Measurements from ENCODE around the gene ATF1.

Gene ATF1

GRCh38 chr12:50763639-50764285, at the start of gene ATF1:
Gene ATF1, plus strand, starts transcription at chr12:50764101. Its CDS starts 16,045 bp downstream, at chr12:50780146.
- DNase-seq (ENCODE audit: low read depth), result peak; percentile 95

GRCh38 chr12:50715174-50715573, 48.7 kb upstream of the ATF1 start:
- no peak for DNase-seq (ENCODE audit: low read depth)

GRCh38 chr12:50718760-50719159, 45.1 kb upstream of the ATF1 start:
- no peak for DNase-seq (ENCODE audit: low read depth)

- no peak for DNase-seq (ENCODE audit: low read depth)
Observed at GRCh38 chr12:50720085-50720484, 43.8 kb upstream of the ATF1 start.

GRCh38 chr12:50720501-50720900, 43.4 kb upstream of the ATF1 start:
- no peak for DNase-seq (ENCODE audit: low read depth)

GRCh38 chr12:50723865-50724264, 40.0 kb upstream of the ATF1 start:
- DNase-seq (ENCODE audit: low read depth), result no peak

DNA sequence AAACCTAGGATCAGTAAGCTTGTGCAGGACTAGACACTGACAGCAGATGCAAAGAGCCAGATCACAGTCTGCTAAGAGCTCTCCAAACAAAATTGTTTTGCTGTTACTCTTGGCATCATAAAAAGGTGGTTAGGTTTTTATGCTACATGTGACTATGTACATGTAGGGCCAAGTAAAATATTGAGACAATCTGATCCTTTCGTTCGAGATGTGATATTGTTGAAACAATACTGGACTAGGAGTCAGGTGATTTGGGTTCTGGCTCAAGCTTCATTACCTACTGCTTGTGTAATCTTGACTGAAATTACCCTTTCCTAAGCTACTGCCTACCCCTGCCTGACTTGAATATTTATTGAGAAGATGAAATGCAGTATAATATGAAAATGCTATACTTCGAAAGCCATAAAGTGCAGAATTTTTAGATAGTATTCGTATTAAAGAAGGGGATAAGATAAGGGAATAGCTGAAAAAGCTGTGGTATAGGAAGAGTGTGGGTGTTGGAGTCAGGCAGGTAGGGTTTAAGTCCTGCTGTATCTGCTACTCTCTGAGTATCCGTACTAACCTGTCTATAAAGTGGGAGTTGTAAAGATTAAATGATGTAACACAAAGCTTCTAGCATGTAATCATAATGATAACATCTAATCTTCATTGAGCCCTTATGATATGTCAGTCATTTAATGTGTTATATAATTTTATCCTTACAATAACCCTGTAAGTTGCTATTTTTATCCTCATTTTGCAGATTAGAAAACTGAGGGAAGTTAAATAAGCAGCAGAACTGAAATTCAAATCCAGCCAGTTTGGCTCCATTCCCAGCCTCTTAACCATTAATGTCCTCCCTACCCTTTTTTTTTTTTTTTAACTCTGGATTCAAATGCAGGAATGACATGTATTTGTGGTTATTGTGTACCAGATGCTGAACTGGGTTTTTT, 38.6 kb upstream of the ATF1 start:
- no peak for DNase-seq (ENCODE audit: low read depth)

GRCh38 chr12:50727466-50727865, 36.4 kb upstream of the ATF1 start:
- DNase-seq (ENCODE audit: low read depth), result no peak

DNA sequence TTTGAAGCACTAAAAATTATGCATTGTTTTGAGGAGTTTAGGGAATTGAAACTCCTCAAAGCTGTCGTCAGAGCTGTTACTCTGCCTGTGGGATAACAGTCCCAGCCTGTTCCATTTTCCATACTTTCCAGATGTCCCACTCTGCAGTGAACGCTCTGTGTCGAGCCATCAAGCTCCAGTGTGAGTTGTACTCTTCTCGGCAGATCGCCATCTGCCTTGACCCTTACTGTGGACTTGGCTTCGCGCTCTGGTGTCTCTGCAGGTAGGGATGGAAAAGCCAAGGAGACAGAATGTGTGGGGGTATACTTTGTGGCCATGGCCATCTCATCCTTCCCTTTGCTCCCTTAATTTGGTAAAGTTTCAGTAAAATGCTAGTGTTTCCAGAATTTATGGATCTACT, 35.5 kb upstream of the ATF1 start:
- DNase-seq (ENCODE audit: low read depth), result no peak

DNA sequence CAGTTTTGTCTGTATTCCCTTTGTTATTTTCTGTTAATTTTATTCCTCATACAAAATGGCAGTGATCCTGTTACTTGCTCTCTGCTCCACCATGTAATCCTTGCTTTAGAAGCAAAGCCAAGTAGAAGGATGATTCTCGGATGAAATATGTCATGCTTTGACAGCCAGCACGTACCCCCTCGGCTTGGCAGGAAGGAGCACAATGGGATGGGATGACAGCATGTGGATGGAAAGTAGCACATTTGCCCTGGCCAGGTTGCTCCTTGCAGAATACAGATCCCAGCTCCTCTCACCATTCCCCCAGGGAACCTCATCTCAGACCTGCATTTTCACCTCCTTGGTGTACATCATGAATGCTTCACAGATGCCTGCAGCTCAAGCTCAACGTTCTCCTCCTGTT, 35.1 kb upstream of the ATF1 start:
- DNase-seq (ENCODE audit: low read depth), result no peak

DNA sequence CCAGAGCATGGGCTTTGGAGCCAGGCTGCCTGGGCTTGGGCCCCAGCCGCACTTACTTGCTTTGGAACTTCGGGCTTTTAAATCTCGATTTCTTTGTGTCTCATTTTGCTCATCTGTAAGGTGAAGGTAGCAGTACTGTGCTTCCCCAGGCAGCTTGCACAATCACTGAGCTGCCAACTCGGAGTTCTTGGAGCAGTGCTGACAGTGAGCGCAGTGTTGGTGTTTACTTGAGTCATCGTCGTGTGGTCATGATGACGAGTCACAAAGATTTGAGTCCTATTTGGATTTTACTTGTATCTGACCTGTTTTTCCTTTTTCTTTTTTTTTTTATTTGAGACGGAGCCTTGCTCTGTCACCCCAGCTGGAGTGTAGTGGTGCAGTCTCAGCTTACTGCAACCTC, 31.3 kb upstream of the ATF1 start:
- DNase-seq (ENCODE audit: low read depth), result no peak

- no peak for DNase-seq (ENCODE audit: low read depth)
Observed at GRCh38 chr12:50733706-50734105, 30.2 kb upstream of the ATF1 start.

- peak; percentile 14 for DNase-seq (ENCODE audit: low read depth)
Observed at GRCh38 chr12:50734409-50735263, 29.3 kb upstream of the ATF1 start.

- no peak for DNase-seq (ENCODE audit: low read depth)
Observed at GRCh38 chr12:50739611-50740010, 24.3 kb upstream of the ATF1 start.

DNA sequence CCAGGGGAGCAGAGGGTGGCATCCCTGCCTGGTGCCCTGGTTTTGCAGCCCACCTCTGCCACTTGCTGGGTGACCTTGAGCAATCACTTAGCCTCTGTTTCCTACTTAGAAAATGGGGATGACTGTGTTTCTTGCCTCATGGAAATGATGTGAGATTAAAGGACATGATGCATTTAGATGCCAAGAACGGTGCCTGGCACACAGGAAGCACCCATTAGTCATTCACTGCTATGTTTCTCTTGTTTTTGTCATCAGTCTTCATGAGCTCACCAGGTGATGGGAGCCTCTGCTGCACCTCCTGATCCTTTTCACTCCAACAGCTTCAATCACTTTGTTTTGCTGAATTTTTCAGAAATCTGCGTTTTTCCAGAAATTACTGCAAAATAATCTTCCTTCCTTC, 23.6 kb upstream of the ATF1 start:
- DNase-seq (ENCODE audit: low read depth), result no peak

DNA sequence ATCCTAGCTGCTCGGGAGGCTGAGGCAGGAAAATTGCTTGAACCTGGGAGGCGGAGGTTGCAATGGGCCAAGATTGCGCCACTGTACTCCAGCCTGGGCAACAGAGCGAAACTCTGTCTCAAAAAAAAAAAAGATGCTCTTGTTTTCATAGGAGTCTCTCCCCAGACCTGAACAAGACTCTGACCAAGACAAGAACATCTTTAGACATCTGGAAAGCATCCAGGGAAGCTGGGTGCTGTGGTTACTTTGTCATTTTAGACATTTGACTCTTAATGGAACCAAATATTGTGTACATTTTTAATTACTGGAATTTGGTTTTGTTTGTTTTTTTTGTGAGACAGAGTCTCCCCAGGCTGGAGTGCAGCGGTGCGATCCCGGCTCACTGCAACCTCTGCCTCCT, 21.1 kb upstream of the ATF1 start:
- no peak for DNase-seq (ENCODE audit: low read depth)

GRCh38 chr12:50745861-50746260, 18.0 kb upstream of the ATF1 start:
- DNase-seq (ENCODE audit: low read depth), result no peak

DNA sequence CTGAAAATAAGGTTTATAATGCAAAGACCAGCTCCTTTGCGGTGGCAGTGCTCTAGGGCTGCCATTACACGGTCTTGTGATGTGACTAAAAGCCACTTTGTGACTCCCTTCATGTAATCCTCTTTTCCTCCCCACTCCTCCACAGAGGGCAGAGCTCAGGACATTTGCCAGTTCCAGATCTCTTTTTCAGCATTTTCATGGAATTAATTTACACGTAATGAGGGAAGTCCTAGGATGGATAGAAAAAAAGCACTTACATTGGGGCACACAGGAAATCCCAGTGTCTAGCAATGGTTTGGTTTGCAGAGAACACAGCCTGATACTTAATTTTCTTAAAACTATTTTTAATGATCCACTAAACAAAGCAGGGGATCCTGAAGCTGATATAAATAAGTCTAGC, 17.5 kb upstream of the ATF1 start:
- no peak for DNase-seq (ENCODE audit: low read depth)

DNA sequence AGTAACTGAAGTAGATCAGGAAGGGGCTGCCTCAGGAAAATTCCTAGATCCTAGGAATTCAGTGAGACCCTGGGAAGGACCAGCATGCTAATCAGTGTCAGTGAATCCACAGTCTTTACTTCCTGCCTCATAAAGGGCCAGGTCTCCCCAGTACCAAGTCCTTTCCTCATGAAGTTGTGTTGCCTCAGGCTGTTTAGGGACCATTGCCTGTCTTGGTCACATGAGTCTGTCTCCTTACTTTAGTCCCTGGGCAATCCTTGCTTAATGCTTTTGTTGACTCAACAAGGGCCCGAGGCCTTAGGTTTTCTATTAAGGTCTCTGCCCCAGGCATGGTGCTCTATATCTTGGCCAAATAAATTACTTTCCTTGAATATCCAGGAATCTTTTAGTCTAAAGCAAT, 16.1 kb upstream of the ATF1 start:
- no peak for DNase-seq (ENCODE audit: low read depth)

GRCh38 chr12:50749459-50749882, 14.4 kb upstream of the ATF1 start:
- DNase-seq (ENCODE audit: low read depth), result no peak

DNA sequence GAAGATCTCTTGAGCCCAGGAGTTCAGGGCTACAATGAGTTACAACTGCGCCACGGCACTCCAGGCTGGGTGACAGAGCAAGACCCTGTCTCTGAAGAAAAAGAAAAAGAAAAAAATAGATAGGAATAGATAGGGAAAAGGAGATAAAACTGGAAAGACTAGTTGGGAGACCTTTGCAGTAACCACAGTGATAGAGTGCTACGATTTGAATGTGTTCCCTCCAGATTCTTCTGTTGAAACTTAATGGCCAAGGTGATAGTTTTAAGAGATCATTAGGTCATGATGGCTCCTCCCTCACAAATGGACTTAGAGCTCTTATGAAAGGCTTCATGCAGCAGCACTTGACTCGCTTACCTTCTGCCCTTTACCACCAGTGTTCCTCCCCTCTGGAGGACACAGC, 13.5 kb upstream of the ATF1 start:
- no peak for DNase-seq (ENCODE audit: low read depth)

DNA sequence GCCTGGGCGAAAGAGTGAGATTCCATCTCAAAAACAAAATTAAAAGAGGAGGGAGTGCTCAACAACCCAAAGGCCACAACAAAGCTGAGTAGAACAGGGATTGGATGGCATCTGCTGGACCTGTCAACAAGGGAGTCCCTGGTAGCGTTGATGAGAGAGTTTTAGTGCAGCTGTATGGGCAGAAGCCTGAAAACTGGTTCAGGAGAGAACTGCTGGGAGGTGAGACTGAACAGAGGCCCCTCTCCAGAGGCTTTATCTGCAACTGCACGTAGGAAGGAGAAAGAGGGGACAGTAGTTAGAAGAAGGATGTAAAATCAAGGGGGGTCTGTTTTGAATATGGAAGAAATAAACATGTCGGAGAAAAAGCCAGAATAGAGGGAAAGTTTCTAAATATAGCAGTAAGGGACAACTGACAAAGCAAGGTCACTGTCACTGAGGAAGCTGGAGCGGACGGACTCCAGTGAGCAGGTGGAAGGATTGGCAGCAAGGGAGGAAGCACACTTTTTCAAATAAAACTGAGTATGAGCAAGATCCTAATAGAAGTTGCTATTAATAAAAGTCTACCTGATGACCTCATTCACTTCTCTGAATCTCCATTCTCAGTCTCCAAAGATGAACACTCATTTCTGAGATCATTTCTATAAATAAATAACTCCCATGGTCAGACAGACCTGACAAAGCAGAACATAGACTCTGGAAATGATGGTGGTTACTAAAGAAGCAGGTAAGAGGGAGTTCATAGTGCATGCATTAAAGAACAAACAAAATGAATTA, 11.8 kb upstream of the ATF1 start:
- DNase-seq (ENCODE audit: low read depth), result no peak

All from CMK (cell line).